Measurements from ENCODE around the gene TMEM51.

TMEM51 gene, protein sequence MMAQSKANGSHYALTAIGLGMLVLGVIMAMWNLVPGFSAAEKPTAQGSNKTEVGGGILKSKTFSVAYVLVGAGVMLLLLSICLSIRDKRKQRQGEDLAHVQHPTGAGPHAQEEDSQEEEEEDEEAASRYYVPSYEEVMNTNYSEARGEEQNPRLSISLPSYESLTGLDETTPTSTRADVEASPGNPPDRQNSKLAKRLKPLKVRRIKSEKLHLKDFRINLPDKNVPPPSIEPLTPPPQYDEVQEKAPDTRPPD

GRCh38 chr1:15153184-15153841 lies at the start of gene TMEM51:
TMEM51 (plus strand) TSS chr1:15153747; CDS start chr1:15215088, 61,341 bp downstream.
- DNase-seq (ENCODE audit: insufficient read length, low spot score) (no peak), FAIRE-seq (no peak)
- no peak for TF ChIP-seq CTCF (IDR thresholded peaks at IDR 0.05; ENCODE audit: insufficient read depth, missing control alignments)

GRCh38 chr1:15103906-15104305 lies 49.6 kb upstream of the TMEM51 start:
- no peak for TF ChIP-seq CTCF (IDR thresholded peaks at IDR 0.05; ENCODE audit: insufficient read depth, missing control alignments)
- FAIRE-seq (no peak), DNase-seq (ENCODE audit: insufficient read length, low spot score) (no peak)

DNA sequence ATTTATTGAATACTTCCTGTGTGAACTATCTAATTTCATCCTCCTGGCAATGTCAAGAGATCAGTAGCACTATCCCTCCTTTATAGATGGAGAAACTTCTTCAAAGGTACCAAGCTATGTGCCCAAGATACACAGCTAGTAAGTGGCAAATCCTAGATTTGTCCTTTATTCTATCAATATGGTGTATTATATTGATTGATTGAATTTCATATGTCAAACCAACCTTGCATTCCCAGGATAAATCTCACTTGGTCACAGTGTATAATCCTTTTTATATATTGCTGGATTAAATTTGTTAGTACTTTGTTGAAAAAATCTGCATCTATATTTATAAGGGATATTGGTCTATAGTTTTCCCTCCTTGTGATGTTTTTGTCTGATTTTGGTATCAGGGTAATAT lies 48.8 kb upstream of the TMEM51 start:
- no peak for TF ChIP-seq CTCF (IDR thresholded peaks at IDR 0.05; ENCODE audit: insufficient read depth, missing control alignments)
- DNase-seq (ENCODE audit: insufficient read length, low spot score) (no peak), FAIRE-seq (no peak)

DNA sequence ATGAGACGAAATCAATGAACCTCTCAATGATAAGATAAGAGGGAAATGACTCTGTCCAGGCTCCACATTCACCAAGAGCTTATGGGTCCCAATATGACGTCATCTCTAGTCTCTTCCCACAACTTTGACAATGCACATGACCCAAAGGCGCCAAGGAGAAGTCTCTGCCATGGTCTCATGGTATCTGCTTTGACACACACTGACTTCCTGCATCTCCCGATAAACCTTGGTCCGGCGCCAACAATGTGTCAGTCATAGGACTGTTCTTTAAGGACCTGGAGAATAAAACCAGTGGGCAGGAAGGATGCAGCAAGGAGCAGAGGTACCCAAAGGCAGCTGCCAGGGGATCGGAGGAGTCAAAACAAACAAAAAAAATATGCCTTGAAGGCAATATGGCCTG lies 46.9 kb upstream of the TMEM51 start:
- FAIRE-seq (no peak), DNase-seq (ENCODE audit: insufficient read length, low spot score) (no peak)

GRCh38 chr1:15107058-15107687 lies 46.4 kb upstream of the TMEM51 start:
- no peak for TF ChIP-seq CTCF (IDR thresholded peaks at IDR 0.05; ENCODE audit: insufficient read depth, missing control alignments)
- FAIRE-seq: no peak

More for the DNA sequence above, 46.9 kb upstream of the TMEM51 start:
- TF ChIP-seq CTCF (IDR thresholded peaks at IDR 0.05; ENCODE audit: insufficient read depth, missing control alignments): no peak

DNA sequence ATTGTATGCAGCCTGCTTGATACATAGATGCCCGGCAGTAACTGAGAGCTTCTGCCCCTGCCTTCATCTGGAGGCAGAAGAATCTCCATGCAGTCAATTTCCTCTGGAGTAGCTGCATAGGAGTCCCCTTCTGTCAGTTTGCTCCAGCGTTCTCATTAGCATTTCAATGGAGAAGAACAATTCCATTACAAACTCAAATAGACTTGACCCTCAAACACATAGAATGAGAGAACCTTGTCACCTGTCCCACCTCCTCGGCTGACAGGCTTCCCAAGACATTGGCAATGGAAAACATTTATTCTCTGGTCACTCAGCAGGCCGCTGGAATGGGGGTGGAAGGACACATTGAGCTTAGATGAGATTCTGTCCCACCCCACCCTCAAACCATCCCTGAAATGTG lies 45.6 kb upstream of the TMEM51 start:
- FAIRE-seq (no peak), DNase-seq (ENCODE audit: insufficient read length, low spot score) (no peak)
- TF ChIP-seq CTCF (IDR thresholded peaks at IDR 0.05; ENCODE audit: insufficient read depth, missing control alignments): no peak

More at GRCh38 chr1:15107058-15107687, 46.4 kb upstream of the TMEM51 start:
- DNase-seq (ENCODE audit: insufficient read length, low spot score): no peak
